Muscle of arm (tissue), 12 donors: Measurements from ENCODE around the gene FZR1. TPM values are rescaled to one million over a fixed set of nuclear protein-coding genes. Genes with fewer than 3 reads are reported as not detected.

Source experiments
- DNase-seq: peaks from one replicate; pipeline ENCODE4 v3.0.0-alpha.2; 2013
- polyA plus RNA-seq, 12 donors: library from polyadenylated mRNA; unstranded; fragments of 120-200 nt; gene quantifications; one replicate each; pipeline ENCODE4 v1.2.1, GENCODE V29; 2013; ENCODE audit not compliant: insufficient read length in 12 of 12

The FZR1 gene
- polyA plus RNA-seq, 12 donors = 21.8 to 47.2 (median 28.8) TPM; not detected in 1

- no peak for DNase-seq
Observed at GRCh38 chr19:3469638-3470499, 36.2 kb upstream of the FZR1 start.

GRCh38 chr19:3470500-3471128 is 35.5 kb upstream of the FZR1 start:
- DNase-seq = no peak

GRCh38 chr19:3471954-3472655 is 34.0 kb upstream of the FZR1 start:
- no peak for DNase-seq

- no peak for DNase-seq
Observed at GRCh38 chr19:3474010-3474409, 32.1 kb upstream of the FZR1 start.

- no peak for DNase-seq
Observed at GRCh38 chr19:3474614-3475013, 31.5 kb upstream of the FZR1 start.

- no peak for DNase-seq
Observed at GRCh38 chr19:3475449-3475848, 30.7 kb upstream of the FZR1 start.

GRCh38 chr19:3476830-3477229 is 29.3 kb upstream of the FZR1 start:
- DNase-seq = no peak

GRCh38 chr19:3477506-3477905 is 28.6 kb upstream of the FZR1 start:
- DNase-seq = no peak

GRCh38 chr19:3477951-3478350 is 28.2 kb upstream of the FZR1 start:
- DNase-seq = no peak

GRCh38 chr19:3478409-3479176 is 27.5 kb upstream of the FZR1 start:
- no peak for DNase-seq

- no peak for DNase-seq
Observed at GRCh38 chr19:3479177-3479833, 26.8 kb upstream of the FZR1 start.

GRCh38 chr19:3479834-3480215 is 26.3 kb upstream of the FZR1 start:
- DNase-seq = no peak

- DNase-seq = no peak
Observed at GRCh38 chr19:3480383-3481091, 25.6 kb upstream of the FZR1 start, which contains the start of gene SMIM24. SMIM24 (minus strand) TSS chr19:3480525; CDS start chr19:3480463, 62 bp downstream.

GRCh38 chr19:3481241-3482090 is 24.6 kb upstream of the FZR1 start:
- no peak for DNase-seq

GRCh38 chr19:3482507-3483225 is 23.4 kb upstream of the FZR1 start:
- no peak for DNase-seq

- no peak for DNase-seq
Observed at GRCh38 chr19:3483226-3483628, 22.9 kb upstream of the FZR1 start, which contains the start of gene SMIM44. SMIM44 (minus strand) TSS chr19:3483441; CDS start chr19:3483403, 38 bp downstream.

GRCh38 chr19:3491396-3492119 is 14.6 kb upstream of the FZR1 start:
- DNase-seq = no peak
